BLaER1 treated with 17β-estradiol and CSF1 and Interleukin-3, amounts not matched to agents 10 nM and 100 nM (cell line): ENCODE results near the gene JAK1.
"Not testable (repeated sequence)": the region's sequence is repeated elsewhere in the genome, so short reads cannot be mapped to it uniquely, and the experiment has no call there.

ENCODE experiments used
- H3K27ac ChIP-seq, 11 experiments: shearing (Covaris generic); formaldehyde crosslinking; 2 replicates each; pipeline ENCODE4 v1.8.1; 2022
- H3K27me3 ChIP-seq, 11 experiments: shearing (Covaris generic); formaldehyde crosslinking; 2 replicates each; pipeline ENCODE4 v1.8.1; 2022
- H3K36me3 ChIP-seq, 11 experiments: shearing (Covaris generic); formaldehyde crosslinking; 2 replicates each; pipeline ENCODE4 v1.8.1; 2022
- H3K4me1 ChIP-seq, 10 experiments: shearing (Covaris generic); formaldehyde crosslinking; 2 replicates each; pipeline ENCODE4 v1.8.1; 2022
- H3K4me2 ChIP-seq, 11 experiments: shearing (Covaris generic); formaldehyde crosslinking; 2 replicates each; pipeline ENCODE4 v1.8.1; 2022
- H3K4me3 ChIP-seq, 10 experiments: shearing (Covaris generic); formaldehyde crosslinking; 2 replicates each; pipeline ENCODE4 v1.8.1; 2022
- H3K9ac ChIP-seq, 11 experiments: shearing (Covaris generic); formaldehyde crosslinking; 2 replicates each; pipeline ENCODE4 v1.8.1; 2022
- H3K9me3 ChIP-seq, 11 experiments: shearing (Covaris generic); formaldehyde crosslinking; replicated peaks in 1 of 11; 2 replicates each; pipeline ENCODE4 v1.8.1; 2022
- H4K20me1 ChIP-seq, 11 experiments: shearing (Covaris generic); formaldehyde crosslinking; 2 replicates each; pipeline ENCODE4 v1.8.1; 2022
- Cebpa-rat ChIP-seq, 11 experiments: shearing (Covaris generic); IDR thresholded peaks; 2 replicates each; pipeline ENCODE4 v1.8.1; 2022

Gene JAK1

DNA sequence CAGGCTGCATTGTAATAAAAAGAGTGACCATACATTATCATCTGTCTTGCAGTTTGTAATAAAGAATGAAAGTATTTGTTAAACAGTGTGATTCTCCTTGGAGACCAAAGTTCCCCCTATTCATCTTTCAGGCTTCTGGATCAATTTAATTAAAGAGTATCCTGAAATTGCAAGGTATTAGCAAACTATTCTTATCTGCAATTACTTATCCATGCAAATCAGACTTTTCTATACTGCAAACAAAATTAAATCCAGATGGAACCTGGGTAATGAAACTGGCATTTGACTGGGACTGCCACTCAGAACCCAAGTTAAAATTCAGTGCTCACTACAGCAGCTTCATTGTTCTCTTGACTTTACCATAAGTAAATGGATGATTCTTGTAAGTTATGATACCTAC is 37.1 kb downstream of the JAK1 start:
- H3K27me3 ChIP-seq: no peaks in the 10 kb centered on the region
- H3K9me3 ChIP-seq: peaks cover 0 to 14% (median 5%) of the 10 kb centered on the region in 11 experiments; a peak in 13 of 22 replicates
- no peak overlapping the region for H3K4me2 ChIP-seq
- TF ChIP-seq Cebpa-rat (IDR thresholded peaks at IDR 0.05): no peak
- H3K27ac ChIP-seq: no peak overlapping the region
- peaks cover 59 to 94% (median 82%) of the 10 kb centered on the region in 11 experiments for H4K20me1 ChIP-seq
- H3K4me1 ChIP-seq: peaks cover 22 to 41% (median 32%) of the 10 kb centered on the region in 10 experiments
- H3K4me3 ChIP-seq: no peak overlapping the region
- peaks cover 0 to 22% (median 14%) of the 10 kb centered on the region in 11 experiments; a peak in 16 of 22 replicates for H3K36me3 ChIP-seq
- no peak overlapping the region for H3K9ac ChIP-seq

DNA sequence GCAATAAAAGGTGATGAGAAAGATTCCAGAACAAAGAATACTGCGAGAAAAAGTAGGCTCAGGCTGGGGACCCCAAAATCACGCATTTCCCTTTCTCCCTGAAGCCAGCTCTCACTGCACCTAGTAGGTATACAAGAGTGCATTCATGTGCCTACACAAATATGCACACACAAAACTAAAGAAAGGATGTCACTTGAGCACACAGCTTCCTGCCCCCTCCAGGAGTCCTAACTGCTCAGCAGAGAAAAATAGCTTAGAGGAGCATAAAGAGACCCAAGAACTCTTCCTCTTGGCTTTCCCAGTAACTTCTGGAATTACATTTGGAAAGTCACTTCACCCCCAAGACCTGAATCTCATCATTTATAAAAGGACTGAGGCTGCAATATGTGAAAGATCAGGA is 38.0 kb downstream of the JAK1 start:
- H3K4me2 ChIP-seq: peak overlapping the region in 5 of 11 experiments; percentile 7 to 33 (median 13); a peak in 3 of 22 replicates

DNA sequence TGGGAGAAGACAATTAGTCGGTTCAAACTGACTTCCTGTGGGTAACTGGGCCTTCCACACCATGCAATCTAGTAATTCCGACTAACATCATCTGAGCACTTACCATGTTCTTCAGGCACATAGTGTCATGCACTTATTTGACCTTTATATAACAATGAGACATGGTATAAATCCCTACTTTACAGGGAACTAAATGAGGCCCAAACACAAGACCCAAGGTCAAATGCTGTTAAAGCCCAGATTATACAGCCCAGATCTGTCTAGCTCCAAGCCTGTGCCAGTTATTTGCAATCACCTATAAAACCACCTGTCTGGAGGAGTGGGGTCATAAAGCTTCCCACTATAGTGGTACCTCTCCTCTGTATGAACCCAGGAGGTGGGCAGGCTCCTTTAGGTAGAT is 40.8 kb downstream of the JAK1 start:
- H3K36me3 ChIP-seq: peaks cover 0 to 18% (median 9%) of the 10 kb centered on the region in 11 experiments; a peak in 12 of 22 replicates
- peaks cover 62 to 98% (median 91%) of the 10 kb centered on the region in 11 experiments for H4K20me1 ChIP-seq
- peaks cover 0 to 8% (median 0%) of the 10 kb centered on the region in 11 experiments; a peak in 2 of 22 replicates for H3K9me3 ChIP-seq
- H3K4me3 ChIP-seq: no peak overlapping the region
- H3K4me1 ChIP-seq: peaks cover 6 to 42% (median 28%) of the 10 kb centered on the region in 10 experiments; a peak in 19 of 20 replicates
- H3K4me2 ChIP-seq: no peak overlapping the region
- TF ChIP-seq Cebpa-rat (IDR thresholded peaks at IDR 0.05): no peak
- no peak overlapping the region for H3K27ac ChIP-seq
- H3K27me3 ChIP-seq: no peaks in the 10 kb centered on the region
- no peak overlapping the region for H3K9ac ChIP-seq

More for the DNA sequence above, 38.0 kb downstream of the JAK1 start:
- TF ChIP-seq Cebpa-rat (IDR thresholded peaks at IDR 0.05): no peak
- Histone ChIP-seq H3K36me3 (peaks cover 0 to 22% (median 14%) of the 10 kb centered on the region in 11 experiments; a peak in 16 of 22 replicates), H3K27ac (no peak overlapping the region), H3K4me3 (no peak overlapping the region), H4K20me1 (peaks cover 56 to 94% (median 82%) of the 10 kb centered on the region in 11 experiments), H3K9ac (no peak overlapping the region), H3K27me3 (no peaks in the 10 kb centered on the region), H3K9me3 (peaks cover 0 to 14% (median 5%) of the 10 kb centered on the region in 11 experiments; a peak in 13 of 22 replicates), H3K4me1 (peaks cover 13 to 32% (median 24%) of the 10 kb centered on the region in 10 experiments)

DNA sequence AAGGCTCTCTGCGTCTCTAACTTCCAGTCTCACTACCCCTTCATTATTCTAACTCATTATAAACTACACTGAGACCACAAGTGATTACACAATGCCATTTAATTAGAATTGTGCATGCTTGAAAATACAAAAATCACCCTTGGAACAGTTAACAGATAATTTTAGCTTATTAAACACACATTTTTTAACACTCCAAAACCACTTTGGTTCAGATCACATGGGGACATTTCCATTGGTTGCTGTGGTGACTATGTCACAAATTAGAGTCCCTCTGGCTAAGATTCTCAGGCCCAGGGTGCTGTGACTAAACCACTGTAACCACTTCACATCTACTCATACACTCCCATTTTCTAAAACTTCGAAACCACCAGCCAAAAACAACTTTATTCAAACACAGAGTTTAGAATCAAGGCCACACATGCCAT is 43.0 kb downstream of the JAK1 start:
- Histone ChIP-seq H3K9me3 (no peaks in the 10 kb centered on the region; a peak in 2 of 22 replicates), H4K20me1 (peaks cover 55 to 94% (median 84%) of the 10 kb centered on the region in 11 experiments), H3K27me3 (no peaks in the 10 kb centered on the region), H3K9ac (no peak overlapping the region), H3K36me3 (peaks cover 0 to 18% (median 9%) of the 10 kb centered on the region in 11 experiments; a peak in 12 of 22 replicates), H3K4me1 (peaks cover 6 to 42% (median 24%) of the 10 kb centered on the region in 10 experiments; a peak in 19 of 20 replicates), H3K4me2 (0 out of 22 replicates have a peak overlapping the region, but pooled peaks of 2 of the 11 experiments have one; percentile 4 to 14), H3K27ac (no peak overlapping the region), H3K4me3 (no peak overlapping the region)
- TF ChIP-seq Cebpa-rat (IDR thresholded peaks at IDR 0.05): no peak

DNA sequence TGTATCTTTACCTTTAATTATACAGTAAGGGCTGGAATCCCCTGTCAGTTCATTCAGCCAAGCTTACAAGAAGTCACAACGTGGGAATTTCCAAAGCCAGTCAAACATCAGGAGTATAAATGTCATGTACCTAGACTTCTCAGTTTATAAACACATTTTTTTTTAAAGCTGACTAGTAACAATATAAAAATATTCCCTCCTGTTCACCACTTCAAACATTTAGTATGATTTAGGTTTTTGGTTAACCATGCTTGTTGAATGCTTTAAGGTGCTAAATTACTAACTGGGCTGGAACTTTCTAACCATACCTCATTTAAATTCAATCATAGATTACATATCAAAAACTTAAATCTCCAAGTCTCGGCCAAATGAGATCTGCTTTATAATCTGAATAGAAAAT is 44.0 kb downstream of the JAK1 start:
- H3K27me3 ChIP-seq: no peaks in the 10 kb centered on the region
- H3K4me2 ChIP-seq: peak overlapping the region in 7 of 11 experiments; percentile 2 to 53 (median 24); a peak in 8 of 22 replicates
- no peak overlapping the region for H3K27ac ChIP-seq
- H3K9ac ChIP-seq: no peak overlapping the region
- H4K20me1 ChIP-seq: peaks cover 53 to 94% (median 83%) of the 10 kb centered on the region in 11 experiments
- peaks cover 13 to 50% (median 28%) of the 10 kb centered on the region in 10 experiments for H3K4me1 ChIP-seq
- H3K36me3 ChIP-seq: peaks cover 0 to 18% (median 9%) of the 10 kb centered on the region in 11 experiments; a peak in 12 of 22 replicates
- no peak for TF ChIP-seq Cebpa-rat (IDR thresholded peaks at IDR 0.05)
- no peak overlapping the region for H3K4me3 ChIP-seq
- H3K9me3 ChIP-seq: no peaks in the 10 kb centered on the region; a peak in 2 of 22 replicates

DNA sequence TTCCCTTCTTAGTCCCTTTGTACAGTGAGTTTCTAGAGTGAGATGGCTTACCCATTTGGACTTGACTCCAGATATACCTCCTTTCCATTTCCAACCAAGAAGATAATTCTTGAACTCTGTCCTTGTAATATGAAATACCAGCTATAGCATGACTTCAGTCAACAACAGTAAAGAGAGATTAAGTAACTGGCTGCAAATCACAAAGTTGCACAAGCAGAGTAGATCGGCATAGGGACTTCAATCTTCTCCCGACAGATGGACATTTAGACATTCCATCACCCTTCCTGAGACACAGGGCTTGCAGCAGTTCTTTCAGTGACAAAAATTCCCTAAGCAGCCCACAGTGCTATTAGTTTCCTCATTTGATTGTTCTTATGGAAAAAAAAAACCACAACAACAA is 44.6 kb downstream of the JAK1 start:
- Histone ChIP-seq H4K20me1 (peaks cover 47 to 94% (median 83%) of the 10 kb centered on the region in 11 experiments), H3K27ac (no peak overlapping the region), H3K4me2 (peak overlapping the region in 7 of 11 experiments; percentile 2 to 53 (median 24); a peak in 8 of 22 replicates), H3K4me1 (peaks cover 19 to 55% (median 34%) of the 10 kb centered on the region in 10 experiments), H3K27me3 (no peaks in the 10 kb centered on the region), H3K36me3 (peaks cover 0 to 14% (median 4%) of the 10 kb centered on the region in 11 experiments; a peak in 12 of 22 replicates), H3K4me3 (no peak overlapping the region), H3K9me3 (no peaks in the 10 kb centered on the region; a peak in 2 of 22 replicates), H3K9ac (no peak overlapping the region)
- TF ChIP-seq Cebpa-rat (IDR thresholded peaks at IDR 0.05): no peak

DNA sequence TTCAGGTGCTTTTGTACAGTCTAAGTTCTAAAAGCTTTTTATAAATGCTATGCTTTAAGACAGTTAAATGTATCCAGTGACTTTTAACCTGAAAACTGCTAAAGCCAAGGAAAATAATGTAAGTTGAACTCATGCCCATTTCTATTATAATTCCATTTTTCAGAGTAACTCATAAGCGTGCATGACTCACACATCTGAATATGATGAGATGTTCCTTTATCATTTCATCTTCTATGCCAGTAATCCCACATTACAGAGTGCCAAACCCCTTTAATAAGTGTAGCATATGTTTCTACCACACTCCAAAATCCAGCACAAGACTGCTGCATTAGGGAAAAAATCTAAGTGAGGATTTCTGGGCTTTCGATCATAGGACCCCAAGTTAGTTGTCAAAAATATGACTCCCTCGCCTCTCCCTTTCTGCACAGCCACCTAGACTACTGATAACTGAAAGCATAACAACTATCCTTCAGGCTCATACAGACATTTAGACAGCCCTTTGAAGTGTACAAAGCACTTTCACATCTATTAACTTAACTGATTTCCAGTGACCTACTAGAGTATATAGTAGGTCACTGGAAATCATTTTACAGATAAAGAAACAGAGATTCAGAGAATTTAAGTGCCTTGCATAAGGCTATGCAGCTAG is 45.3 kb downstream of the JAK1 start:
- Histone ChIP-seq H3K4me1 (peaks cover 25 to 60% (median 41%) of the 10 kb centered on the region in 10 experiments), H3K27ac (no peak overlapping the region), H3K4me2 (peak overlapping the region in 3 of 11 experiments; percentile 15 to 53 (median 24); a peak in 1 of 22 replicates), H3K9ac (no peak overlapping the region), H3K27me3 (no peaks in the 10 kb centered on the region), H3K36me3 (peaks cover 0 to 11% (median 0%) of the 10 kb centered on the region in 11 experiments; a peak in 5 of 22 replicates), H3K9me3 (peaks cover 0 to 4% (median 0%) of the 10 kb centered on the region in 11 experiments; a peak in 2 of 22 replicates), H3K4me3 (no peak overlapping the region), H4K20me1 (peaks cover 45 to 94% (median 79%) of the 10 kb centered on the region in 11 experiments)
- no peak for TF ChIP-seq Cebpa-rat (IDR thresholded peaks at IDR 0.05)

DNA sequence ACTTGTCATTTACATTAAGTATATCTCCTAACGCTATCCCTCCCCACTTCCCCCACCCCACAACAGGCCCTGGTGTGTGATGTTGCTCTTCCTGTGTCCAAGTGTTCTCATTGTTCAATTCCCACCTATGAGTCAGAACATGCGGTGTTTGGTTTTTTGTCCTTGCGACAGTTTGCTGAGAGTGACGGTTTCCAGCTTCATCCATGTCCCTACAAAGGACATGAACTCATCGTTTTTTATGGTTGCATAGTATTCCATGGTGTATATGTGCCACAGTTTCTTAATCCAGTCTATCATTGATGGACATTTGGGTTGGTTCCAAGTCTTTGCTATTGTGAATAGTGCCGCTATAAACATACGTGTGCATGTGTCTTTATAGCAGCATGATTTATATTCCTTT is 47.2 kb downstream of the JAK1 start:
- Histone ChIP-seq H3K4me1 (peaks cover 29 to 57% (median 47%) of the 10 kb centered on the region in 10 experiments), H3K9me3 (peaks cover 0 to 20% (median 13%) of the 10 kb centered on the region in 11 experiments; a peak in 15 of 22 replicates), H4K20me1 (peaks cover 25 to 94% (median 61%) of the 10 kb centered on the region in 11 experiments; a peak in 21 of 22 replicates)
- H3K4me3 ChIP-seq, H3K4me2 ChIP-seq, H3K9ac ChIP-seq, H3K36me3 ChIP-seq, H3K27ac ChIP-seq, H3K27me3 ChIP-seq: not testable (repeated sequence)

DNA sequence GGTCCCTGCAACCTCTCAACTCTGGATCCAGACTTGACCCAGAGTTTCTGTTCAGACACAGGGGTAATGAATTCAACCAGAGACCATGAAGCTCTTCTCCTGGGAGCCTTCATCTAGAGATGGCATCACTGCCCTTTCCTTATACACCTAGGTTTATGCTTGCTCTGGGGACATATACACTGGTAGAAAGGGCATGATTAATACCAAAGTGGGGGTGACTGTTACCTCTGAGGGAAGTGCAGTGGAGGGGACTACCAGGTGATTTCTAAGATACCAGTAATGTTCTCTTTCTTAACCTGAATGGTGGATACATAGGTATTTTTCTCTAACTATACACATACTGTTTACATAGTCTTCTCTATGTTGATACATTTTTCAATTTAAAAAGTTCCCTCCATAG is 48.4 kb downstream of the JAK1 start:
- H3K4me3 ChIP-seq: no peak overlapping the region
- no peak for TF ChIP-seq Cebpa-rat (IDR thresholded peaks at IDR 0.05)
- no peak overlapping the region; a peak in 1 of 22 replicates for H3K9ac ChIP-seq
- H3K4me1 ChIP-seq: peaks cover 32 to 62% (median 46%) of the 10 kb centered on the region in 10 experiments
- no peaks in the 10 kb centered on the region for H3K27me3 ChIP-seq
- peaks cover 22 to 91% (median 52%) of the 10 kb centered on the region in 11 experiments; a peak in 20 of 22 replicates for H4K20me1 ChIP-seq
- peak overlapping the region in 9 of 11 experiments; percentile 33 to 54 (median 47); a peak in 10 of 22 replicates for H3K27ac ChIP-seq
- peaks cover 0 to 12% (median 6%) of the 10 kb centered on the region in 11 experiments; a peak in 4 of 22 replicates for H3K36me3 ChIP-seq
- H3K4me2 ChIP-seq: peak overlapping the region; percentile 69 to 94 (median 76)
- peaks cover 0 to 29% (median 20%) of the 10 kb centered on the region in 11 experiments; a peak in 16 of 22 replicates for H3K9me3 ChIP-seq
